Common myeloid progenitor, CD34-positive (primary cell): ENCODE data around the gene TUBA4A.

Experiments used
- CTCF ChIA-PET: fragments of 350-600 bp; sonication (Branson Sonifier 250); formaldehyde crosslinking; loops from one replicate; lab custom pipeline; 2021; ENCODE audit warnings: antibody characterized with exemption; lab: Charles Lee
- POLR2A ChIA-PET: fragments of 350-600 bp; sonication (Branson Sonifier 250); formaldehyde crosslinking; loops from one replicate; lab custom pipeline; 2021; ENCODE audit warnings: antibody characterized with exemption; lab: Charles Lee
- DNase-seq, 3 donors: peaks; one replicate each; pipeline versions ENCODE4 v3.0.0 to v3.0.0-alpha.2; 2013
- H3K27ac ChIP-seq, 2 experiments: 1 replicate in 1 of 2; 2 replicates in 1 of 2; pipeline ENCODE4 v1.7.0; 2013; ENCODE audit warnings: inconsistent platforms in 2 of 2, low read length in 2 of 2, mild to moderate bottlenecking in 2 of 2, low read depth in 1 of 2, moderate library complexity in 1 of 2; ENCODE audit not compliant: severe bottlenecking in 2 of 2, insufficient read depth in 1 of 2, poor library complexity in 1 of 2
- H3K27me3 ChIP-seq, 5 experiments: replicated peaks in 2 of 5; 1 replicate in 3 of 5; 2 replicates in 2 of 5; pipeline versions ENCODE4 v1.6.1 to v1.7.0; 2013; ENCODE audit warnings: low read length in 4 of 5, mild to moderate bottlenecking in 2 of 5, moderate library complexity in 2 of 5, inconsistent platforms in 1 of 5; ENCODE audit not compliant: insufficient read depth in 5 of 5, control insufficient read depth in 4 of 5
- H3K36me3 ChIP-seq, 4 experiments: 1 replicate in 2 of 4; 2 replicates in 2 of 4; pipeline versions ENCODE4 v1.6.1 to v1.7.0; 2013; ENCODE audit warnings: low read length in 3 of 4, control low read depth in 1 of 4, mild to moderate bottlenecking in 1 of 4; ENCODE audit not compliant: control insufficient read depth in 4 of 4, insufficient read depth in 4 of 4
- H3K4me1 ChIP-seq, 4 experiments: 1 replicate in 3 of 4; 2 replicates in 1 of 4; pipeline versions ENCODE4 v1.6.1 to v1.7.1; 2013; ENCODE audit warnings: low read length in 3 of 4, mild to moderate bottlenecking in 3 of 4, control low read depth in 1 of 4, inconsistent platforms in 1 of 4, moderate library complexity in 1 of 4; ENCODE audit not compliant: control insufficient read depth in 4 of 4, insufficient read depth in 4 of 4; ENCODE audit errors: control extremely low read depth in 1 of 4
- H3K4me3 ChIP-seq, 7 experiments: 1 replicate in 4 of 7; 2 replicates in 3 of 7; pipeline versions ENCODE4 v1.5.1 to v1.7.0; 2013; ENCODE audit warnings: mild to moderate bottlenecking in 7 of 7, low read length in 6 of 7, moderate library complexity in 6 of 7, inconsistent platforms in 2 of 7, low read depth in 2 of 7, control low read depth in 1 of 7; ENCODE audit not compliant: insufficient read depth in 4 of 7, control insufficient read depth in 1 of 7; ENCODE audit errors: extremely low read depth in 1 of 7
- H3K9me3 ChIP-seq, 5 experiments: 1 replicate in 4 of 5; 2 replicates in 1 of 5; pipeline versions ENCODE4 v1.6.1 to v1.7.1; 2013; ENCODE audit warnings: low read length in 4 of 5, mild to moderate bottlenecking in 2 of 5, inconsistent platforms in 1 of 5, low read depth in 1 of 5, moderate library complexity in 1 of 5; ENCODE audit not compliant: control insufficient read depth in 4 of 5, insufficient read depth in 2 of 5; ENCODE audit errors: control extremely low read depth in 1 of 5
- WGBS: methylation state at CpG from one replicate; pipeline ENCODE4 v1.1.5; 2013; ENCODE audit not compliant: insufficient coverage; 5-methylcytosine and 5-hydroxymethylcytosine counted together

The TUBA4A gene

GRCh38 chr2:219250049-219250781 is 3.5 kb downstream of the TUBA4A start:
- Histone ChIP-seq H3K36me3 (peaks cover 0 to 22% (median 13%) of the 10 kb centered on the region in 4 experiments), H3K9me3 (no peaks in the 10 kb centered on the region), H3K27me3 (peaks cover 0 to 5% (median 0%) of the 10 kb centered on the region in 5 experiments), H3K27ac (no peak overlapping the region), H3K4me1 (peaks cover 38 to 91% (median 89%) of the 10 kb centered on the region in 4 experiments), H3K4me3 (peak overlapping the region in 4 of 7 experiments; percentile 1 to 48 (median 32))
- CTCF ChIA-PET = interaction anchor here (1.1 to 8.7 kb wide), 8 partner anchors 11 to 96 kb away, joined by 3 to 81 read pairs (median 6); partner anchors contain the start of gene DNAJB2
- 90% methylated on average over 21 of the region's 22 CpGs for WGBS
- DNase-seq = no peak
- POLR2A ChIA-PET = interaction anchor here (1.0 kb wide), 1 partner anchor 45 kb away, joined by 3 read pairs; no protein-coding TSS in a partner anchor

GRCh38 chr2:219249203-219249980 is 4.3 kb downstream of the TUBA4A start:
- Histone ChIP-seq H3K27ac (peak overlapping the region; percentile 3 to 46), H3K36me3 (peaks cover 0 to 22% (median 13%) of the 10 kb centered on the region in 4 experiments), H3K9me3 (no peaks in the 10 kb centered on the region), H3K4me3 (peak overlapping the region in 5 of 7 experiments; percentile 22 to 50 (median 44)), H3K27me3 (peaks cover 0 to 4% (median 0%) of the 10 kb centered on the region in 5 experiments), H3K4me1 (peaks cover 45 to 92% (median 89%) of the 10 kb centered on the region in 4 experiments)
- ChIA-PET CTCF (interaction anchor here (0.6 to 4.1 kb wide), 15 partner anchors 12 to 176 kb away, joined by 3 to 27 read pairs (median 4); no protein-coding TSS in a partner anchor), POLR2A (interaction anchor here (1.0 kb wide), 1 partner anchor 46 kb away, joined by 3 read pairs; no protein-coding TSS in a partner anchor)
- 0% methylated on average over 4 of the region's 7 CpGs for WGBS
- DNase-seq = peak in 2 of 3 donors; percentile 57 to 70

- Histone ChIP-seq H3K9me3 (no peaks in the 10 kb centered on the region), H3K4me3 (peak overlapping the region in 4 of 7 experiments; percentile 37 to 50 (median 46)), H3K36me3 (peaks cover 0 to 22% (median 13%) of the 10 kb centered on the region in 4 experiments), H3K27ac (peak overlapping the region; percentile 3 to 46), H3K4me1 (peaks cover 48 to 89% (median 87%) of the 10 kb centered on the region in 4 experiments), H3K27me3 (peaks cover 0 to 2% (median 0%) of the 10 kb centered on the region in 5 experiments)
- no peak for DNase-seq
- POLR2A ChIA-PET = interaction anchor here (1.0 to 1.2 kb wide), 2 partner anchors 19 to 46 kb away, joined by 3 to 4 read pairs; partner anchors contain the start of genes ANKZF1 and ATG9A
- 64% methylated on average over 2 of the region's 2 CpGs for WGBS
- CTCF ChIA-PET = interaction anchor here (0.6 to 4.1 kb wide), 16 partner anchors 10 to 176 kb away, joined by 3 to 27 read pairs (median 4); no protein-coding TSS in a partner anchor
These were observed 4.9 kb downstream of the TUBA4A start for GRCh38 chr2:219248845-219249202.

- DNase-seq = peak in 2 of 3 donors; percentile 74 to 79
- Histone ChIP-seq H3K9me3 (no peaks in the 10 kb centered on the region), H3K36me3 (peaks cover 0 to 22% (median 13%) of the 10 kb centered on the region in 4 experiments), H3K27ac (no peak overlapping the region), H3K27me3 (no peaks in the 10 kb centered on the region), H3K4me3 (peak overlapping the region in 1 of 7 experiments; percentile 35), H3K4me1 (peaks cover 48 to 83% (median 80%) of the 10 kb centered on the region in 4 experiments)
- ChIA-PET CTCF (interaction anchor here (0.6 to 4.1 kb wide), 13 partner anchors 8 to 75 kb away, joined by 3 to 27 read pairs (median 3); no protein-coding TSS in a partner anchor), POLR2A (interaction anchor here (1.2 kb wide), 1 partner anchor 18 kb away, joined by 4 read pairs; the partner anchor contains the start of genes ANKZF1 and ATG9A)
- 80% methylated on average over 10 of the region's 17 CpGs for whole genome bisulfite sequencing
These were observed 5.8 kb downstream of the TUBA4A start for GRCh38 chr2:219247678-219248642.

GRCh38 chr2:219246559-219246958 is 7.2 kb downstream of the TUBA4A start:
- Histone ChIP-seq H3K4me1 (peaks cover 48 to 70% (median 69%) of the 10 kb centered on the region in 4 experiments), H3K36me3 (peaks cover 0 to 20% (median 13%) of the 10 kb centered on the region in 4 experiments), H3K4me3 (peak overlapping the region in 2 of 7 experiments; percentile 19 to 91), H3K27me3 (no peaks in the 10 kb centered on the region), H3K9me3 (no peaks in the 10 kb centered on the region), H3K27ac (no peak overlapping the region)
- ChIA-PET CTCF (interaction anchor here (0.8 to 2.6 kb wide), 5 partner anchors 10 to 87 kb away, joined by 3 to 24 read pairs (median 9); partner anchors contain the start of genes ANKZF1, ATG9A and DNAJB2), POLR2A (interaction anchor here (1.8 kb wide), 1 partner anchor 70 kb away, joined by 4 read pairs; the partner anchor contains the start of gene CNPPD1)
- no peak for DNase-seq
- WGBS = 99% methylated on average over 10 of the region's 10 CpGs
